ENCODE measurements around the gene GJC1.
A peak's percentile ranks its signal among the peaks of the same experiment; 100 is the strongest.

Gene GJC1

GRCh38 chr17:44792276-44792675 lies 37.8 kb downstream of the GJC1 start:
- H3K27me3 ChIP-seq (ENCODE audit: insufficient read depth, low read length): no peaks in the 10 kb centered on the region
- H2AFZ ChIP-seq (ENCODE audit: low read depth, low read length): no peak overlapping the region
- H3K9me3 ChIP-seq (ENCODE audit: low read length): no peaks in the 10 kb centered on the region
- peaks cover 2% of the 10 kb centered on the region for H3K36me3 ChIP-seq (ENCODE audit: insufficient read depth, low read length)
- H3K4me1 ChIP-seq (ENCODE audit: insufficient read depth, low read length): peaks cover 13% of the 10 kb centered on the region
- no peak overlapping the region for H3K4me3 ChIP-seq (ENCODE audit: low read length)

- Histone ChIP-seq H2AFZ (ENCODE audit: low read depth, low read length) (no peak overlapping the region), H3K27me3 (ENCODE audit: insufficient read depth, low read length) (no peaks in the 10 kb centered on the region), H3K9me3 (ENCODE audit: low read length) (no peaks in the 10 kb centered on the region), H3K36me3 (ENCODE audit: insufficient read depth, low read length) (no peaks in the 10 kb centered on the region), H3K4me1 (ENCODE audit: insufficient read depth, low read length) (no peaks in the 10 kb centered on the region), H3K4me3 (ENCODE audit: low read length) (no peak overlapping the region)
Measured at GRCh38 chr17:44788139-44788538, 41.9 kb downstream of the GJC1 start.

GRCh38 chr17:44787271-44787940 lies 42.7 kb downstream of the GJC1 start:
- Histone ChIP-seq H3K9me3 (ENCODE audit: low read length) (no peaks in the 10 kb centered on the region), H3K27me3 (ENCODE audit: insufficient read depth, low read length) (no peaks in the 10 kb centered on the region), H2AFZ (ENCODE audit: low read depth, low read length) (no peak overlapping the region), H3K36me3 (ENCODE audit: insufficient read depth, low read length) (no peaks in the 10 kb centered on the region), H3K4me3 (ENCODE audit: low read length) (no peak overlapping the region), H3K4me1 (ENCODE audit: insufficient read depth, low read length) (peaks cover 5% of the 10 kb centered on the region)

GRCh38 chr17:44786551-44787081 lies 43.5 kb downstream of the GJC1 start:
- Histone ChIP-seq H3K36me3 (ENCODE audit: insufficient read depth, low read length) (no peaks in the 10 kb centered on the region), H3K9me3 (ENCODE audit: low read length) (no peaks in the 10 kb centered on the region), H2AFZ (ENCODE audit: low read depth, low read length) (no peak overlapping the region), H3K4me1 (ENCODE audit: insufficient read depth, low read length) (peaks cover 13% of the 10 kb centered on the region), H3K4me3 (ENCODE audit: low read length) (no peak overlapping the region), H3K27me3 (ENCODE audit: insufficient read depth, low read length) (no peaks in the 10 kb centered on the region)

GRCh38 chr17:44785921-44786320 lies 44.2 kb downstream of the GJC1 start:
- Histone ChIP-seq H2AFZ (ENCODE audit: low read depth, low read length) (no peak overlapping the region), H3K9me3 (ENCODE audit: low read length) (no peaks in the 10 kb centered on the region), H3K27me3 (ENCODE audit: insufficient read depth, low read length) (no peaks in the 10 kb centered on the region), H3K36me3 (ENCODE audit: insufficient read depth, low read length) (no peaks in the 10 kb centered on the region), H3K4me3 (ENCODE audit: low read length) (no peak overlapping the region), H3K4me1 (ENCODE audit: insufficient read depth, low read length) (peaks cover 14% of the 10 kb centered on the region)

GRCh38 chr17:44782326-44782850 lies 47.7 kb downstream of the GJC1 start:
- Histone ChIP-seq H3K4me3 (ENCODE audit: low read length) (peak overlapping the region; percentile 5), H3K36me3 (ENCODE audit: insufficient read depth, low read length) (no peaks in the 10 kb centered on the region), H3K4me1 (ENCODE audit: insufficient read depth, low read length) (peaks cover 14% of the 10 kb centered on the region), H2AFZ (ENCODE audit: low read depth, low read length) (peak overlapping the region; percentile 45), H3K9me3 (ENCODE audit: low read length) (no peaks in the 10 kb centered on the region), H3K27me3 (ENCODE audit: insufficient read depth, low read length) (no peaks in the 10 kb centered on the region)

GRCh38 chr17:44781551-44782325 lies 48.3 kb downstream of the GJC1 start:
- peak overlapping the region; percentile 5 for H3K4me3 ChIP-seq (ENCODE audit: low read length)
- H3K4me1 ChIP-seq (ENCODE audit: insufficient read depth, low read length): peaks cover 14% of the 10 kb centered on the region
- H3K9me3 ChIP-seq (ENCODE audit: low read length): no peaks in the 10 kb centered on the region
- no peaks in the 10 kb centered on the region for H3K27me3 ChIP-seq (ENCODE audit: insufficient read depth, low read length)
- H3K36me3 ChIP-seq (ENCODE audit: insufficient read depth, low read length): no peaks in the 10 kb centered on the region
- peak overlapping the region; percentile 45 for H2AFZ ChIP-seq (ENCODE audit: low read depth, low read length)

- H2AFZ ChIP-seq (ENCODE audit: low read depth, low read length): no peak overlapping the region
- H3K9me3 ChIP-seq (ENCODE audit: low read length): no peaks in the 10 kb centered on the region
- H3K36me3 ChIP-seq (ENCODE audit: insufficient read depth, low read length): no peaks in the 10 kb centered on the region
- no peak overlapping the region for H3K4me3 ChIP-seq (ENCODE audit: low read length)
- no peaks in the 10 kb centered on the region for H3K27me3 ChIP-seq (ENCODE audit: insufficient read depth, low read length)
- H3K4me1 ChIP-seq (ENCODE audit: insufficient read depth, low read length): peaks cover 17% of the 10 kb centered on the region
Measured at GRCh38 chr17:44780845-44781480, 49.1 kb downstream of the GJC1 start.

- Histone ChIP-seq H3K4me3 (ENCODE audit: low read length) (no peak overlapping the region), H3K36me3 (ENCODE audit: insufficient read depth, low read length) (no peaks in the 10 kb centered on the region)
Measured at GRCh38 chr17:44780161-44780560, 49.9 kb downstream of the GJC1 start.

GRCh38 chr17:44779211-44780025 lies 50.7 kb downstream of the GJC1 start:
- Histone ChIP-seq H3K4me3 (ENCODE audit: low read length) (no peak overlapping the region), H3K36me3 (ENCODE audit: insufficient read depth, low read length) (no peaks in the 10 kb centered on the region), H3K4me1 (ENCODE audit: insufficient read depth, low read length) (peaks cover 25% of the 10 kb centered on the region), H3K27me3 (ENCODE audit: insufficient read depth, low read length) (no peaks in the 10 kb centered on the region), H3K9me3 (ENCODE audit: low read length) (no peaks in the 10 kb centered on the region), H2AFZ (ENCODE audit: low read depth, low read length) (no peak overlapping the region)

More at GRCh38 chr17:44780161-44780560, 49.9 kb downstream of the GJC1 start:
- no peak overlapping the region for H2AFZ ChIP-seq (ENCODE audit: low read depth, low read length)
- no peaks in the 10 kb centered on the region for H3K9me3 ChIP-seq (ENCODE audit: low read length)
- H3K4me1 ChIP-seq (ENCODE audit: insufficient read depth, low read length): peaks cover 20% of the 10 kb centered on the region
- no peaks in the 10 kb centered on the region for H3K27me3 ChIP-seq (ENCODE audit: insufficient read depth, low read length)

GRCh38 chr17:44778656-44779210 lies 51.4 kb downstream of the GJC1 start:
- H3K36me3 ChIP-seq (ENCODE audit: insufficient read depth, low read length): no peaks in the 10 kb centered on the region
- H3K4me1 ChIP-seq (ENCODE audit: insufficient read depth, low read length): peaks cover 27% of the 10 kb centered on the region
- H3K27me3 ChIP-seq (ENCODE audit: insufficient read depth, low read length): no peaks in the 10 kb centered on the region
- H2AFZ ChIP-seq (ENCODE audit: low read depth, low read length): no peak overlapping the region
- H3K9me3 ChIP-seq (ENCODE audit: low read length): no peaks in the 10 kb centered on the region
- H3K4me3 ChIP-seq (ENCODE audit: low read length): no peak overlapping the region
